Ishikawa (cell line): ENCODE data around the gene MAP1A.

Experiments used
- CEBPB ChIP-seq: IDR thresholded peaks from 2 replicates; pipeline ENCODE4 v1.6.1; 2012
- CREB1 ChIP-seq: IDR thresholded peaks from 2 replicates; pipeline ENCODE4 v1.6.1; 2012; ENCODE audit warnings: low read depth
- EGR1 ChIP-seq: IDR thresholded peaks from 2 replicates; pipeline ENCODE4 v1.6.1; 2012
- EP300 ChIP-seq: IDR thresholded peaks from 2 replicates; pipeline ENCODE4 v1.6.1; 2012; ENCODE audit warnings: borderline replicate concordance
- FOXM1 ChIP-seq: IDR thresholded peaks from 2 replicates; pipeline ENCODE4 v1.6.1; 2012; ENCODE audit warnings: low read depth, borderline replicate concordance
- MAX ChIP-seq: IDR thresholded peaks from 2 replicates; pipeline ENCODE4 v1.6.1; 2012
- NFIC ChIP-seq: IDR thresholded peaks from 2 replicates; pipeline ENCODE4 v1.6.1; 2012
- RAD21 ChIP-seq: IDR thresholded peaks from 2 replicates; pipeline ENCODE4 v1.6.1; 2012; ENCODE audit warnings: low read depth
- REST ChIP-seq: IDR thresholded peaks from 2 replicates; pipeline ENCODE4 v1.6.1; 2012; ENCODE audit warnings: low read depth, mild to moderate bottlenecking
- TAF1 ChIP-seq: IDR thresholded peaks from 2 replicates; pipeline ENCODE4 v1.6.1; 2012; ENCODE audit warnings: low read depth, mild to moderate bottlenecking
- TCF12 ChIP-seq: IDR thresholded peaks from 2 replicates; pipeline ENCODE4 v1.6.1; 2012; ENCODE audit warnings: low read depth
- TEAD4 ChIP-seq: IDR thresholded peaks from 2 replicates; pipeline ENCODE4 v1.6.1; 2012
- USF1 ChIP-seq: IDR thresholded peaks from 2 replicates; pipeline ENCODE4 v1.6.1; 2012
- YY1 ChIP-seq: IDR thresholded peaks from 2 replicates; pipeline ENCODE4 v1.6.1; 2012; ENCODE audit warnings: low read depth
- ZBTB7A ChIP-seq: IDR thresholded peaks from 2 replicates; pipeline ENCODE4 v1.6.1; 2012; ENCODE audit warnings: low read depth

The MAP1A gene

DNA sequence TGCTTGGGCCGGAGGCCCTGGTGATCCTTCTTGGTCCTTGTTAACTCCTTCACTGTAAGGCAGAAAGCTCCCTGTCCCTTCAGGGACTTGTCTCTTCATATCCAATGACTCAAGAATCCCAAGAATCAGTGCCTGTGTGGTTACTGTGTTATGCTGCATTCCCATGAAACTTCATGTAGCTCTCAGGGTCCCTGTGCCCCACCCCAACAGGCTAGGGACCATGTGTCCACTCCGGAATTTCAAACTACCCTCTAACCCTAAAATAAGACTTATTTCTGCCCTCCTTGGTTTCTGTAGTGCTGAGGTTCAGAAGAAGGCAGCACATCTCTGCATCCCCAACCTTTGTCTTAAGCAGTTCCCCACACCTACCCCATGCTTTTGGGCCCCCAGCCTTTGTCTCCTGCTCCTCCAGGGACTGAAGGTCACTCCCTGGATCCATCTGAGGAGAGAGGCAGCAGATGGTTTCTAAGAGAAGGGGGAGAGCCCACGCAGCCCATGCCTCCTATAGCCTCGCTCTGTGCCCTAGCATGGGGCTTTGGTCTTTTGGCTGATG is 531 bp upstream of the MAP1A start:
- TF ChIP-seq USF1 (no peak), TAF1 (no peak), EP300 (no peak), TCF12 (no peak), YY1 (no peak), CEBPB (no peak)

DNA sequence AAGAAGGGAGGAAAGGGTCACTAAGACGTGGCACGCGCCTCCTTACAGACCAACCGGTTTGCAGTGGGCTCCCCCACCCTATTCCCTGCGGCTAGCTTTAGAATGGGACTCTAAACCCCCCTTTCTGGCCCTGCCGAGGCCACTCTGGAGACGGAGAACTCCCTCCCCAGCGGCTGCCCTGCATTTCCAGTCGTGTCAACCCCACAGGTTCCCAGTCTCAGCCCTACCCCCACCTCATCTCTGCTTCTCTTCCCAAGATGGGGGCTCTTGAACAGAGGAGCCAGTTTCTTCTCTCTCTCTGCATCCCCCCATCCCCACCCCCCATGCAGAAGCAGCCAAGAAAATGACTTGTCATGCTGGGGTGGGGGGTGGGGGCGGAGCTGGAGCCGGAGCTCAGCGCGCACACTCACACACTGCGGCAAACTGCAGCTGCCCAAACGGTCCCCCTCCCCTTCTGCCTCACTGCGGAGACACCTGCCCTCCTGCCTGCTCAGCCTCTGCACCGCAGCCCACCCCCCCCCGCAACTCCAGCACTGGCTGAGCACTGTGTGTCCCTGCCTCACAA is 871 bp downstream of the MAP1A start:
- TF ChIP-seq TCF12 (no peak), YY1 (no peak), NFIC (no peak), EP300 (no peak), USF1 (no peak), CEBPB (no peak), EGR1 (no peak), TEAD4 (no peak)

DNA sequence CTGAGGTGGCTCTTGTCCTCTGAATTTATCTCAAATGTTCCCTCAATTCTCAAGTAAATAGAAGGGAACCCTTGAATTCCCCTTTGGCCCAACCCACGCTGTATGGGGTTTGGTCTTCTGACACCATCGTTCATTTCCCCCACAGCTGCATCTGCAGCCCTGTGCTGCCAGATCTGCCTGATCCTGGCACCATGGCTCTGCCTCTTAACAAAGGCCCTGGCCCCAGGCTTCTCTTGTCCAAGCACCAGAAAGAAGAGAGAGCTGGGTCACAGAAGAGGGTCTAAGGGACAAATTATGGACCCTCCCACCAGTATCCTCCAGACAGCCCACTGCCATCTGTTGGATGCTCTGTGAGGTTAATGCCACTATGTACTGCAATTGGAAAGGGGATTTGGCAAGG is 1.8 kb downstream of the MAP1A start:
- no peak for TF ChIP-seq EP300
- no peak for TF ChIP-seq USF1

GRCh38 chr15:43520138-43520537 is 2.7 kb downstream of the MAP1A start:
- TF ChIP-seq NFIC (no peak), EP300 (no peak), RAD21 (no peak), CEBPB (no peak), MAX (no peak), TCF12 (no peak), FOXM1 (no peak), YY1 (no peak), TAF1 (no peak), USF1 (no peak), EGR1 (no peak), TEAD4 (no peak), ZBTB7A (no peak)

DNA sequence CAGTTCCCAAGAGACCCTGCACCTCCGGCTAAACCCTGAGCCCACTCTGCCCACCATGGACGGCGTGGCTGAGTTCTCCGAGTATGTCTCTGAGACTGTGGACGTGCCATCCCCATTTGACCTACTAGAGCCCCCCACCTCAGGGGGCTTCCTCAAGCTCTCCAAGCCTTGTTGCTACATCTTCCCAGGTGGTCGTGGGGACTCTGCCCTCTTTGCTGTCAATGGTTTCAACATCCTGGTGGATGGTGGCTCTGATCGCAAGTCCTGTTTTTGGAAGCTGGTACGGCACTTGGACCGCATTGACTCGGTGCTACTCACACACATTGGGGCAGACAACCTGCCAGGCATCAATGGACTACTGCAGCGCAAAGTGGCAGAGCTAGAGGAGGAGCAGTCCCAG is 4.0 kb downstream of the MAP1A start:
- TF ChIP-seq YY1 = no peak
- TF ChIP-seq ZBTB7A = no peak
- TF ChIP-seq MAX = no peak
- TF ChIP-seq CREB1 = no peak
- no peak for TF ChIP-seq TCF12
- TF ChIP-seq CEBPB = no peak
- no peak for TF ChIP-seq REST
- no peak for TF ChIP-seq USF1
- TF ChIP-seq FOXM1 = no peak
- no peak for TF ChIP-seq TEAD4
- no peak for TF ChIP-seq EP300
- TF ChIP-seq RAD21 = no peak
- no peak for TF ChIP-seq TAF1

- TF ChIP-seq TEAD4 (no peak), EP300 (no peak), TCF12 (no peak), TAF1 (no peak), MAX (no peak), ZBTB7A (no peak), YY1 (no peak), EGR1 (no peak)
These were observed 4.8 kb downstream of the MAP1A start for GRCh38 chr15:43522247-43522646.
